Smooth muscle cell (in vitro differentiated cells): Measurements from ENCODE around the gene FLNA. TPM values are rescaled to one million over a fixed set of nuclear protein-coding genes. Genes with fewer than 3 reads are reported as not detected.

Experiments used
- DNase-seq: peaks from one replicate; lab custom pipeline; 2025; ENCODE audit not compliant: unreplicated experiment; lab: John Stamatoyannopoulos, UW
- H2AFZ ChIP-seq: fragments of 200-600 bp; sonication (generic); 2 replicates; pipeline ENCODE4 v1.6.0; 2016; ENCODE audit warnings: antibody characterized with exemption, low read depth, mild to moderate bottlenecking
- H3F3A ChIP-seq: fragments of 200-600 bp; sonication (generic); 2 replicates; pipeline ENCODE4 v1.6.0; 2017; ENCODE audit warnings: antibody characterized with exemption, low read depth
- H3K27ac ChIP-seq: fragments of 200-600 bp; sonication (generic); 2 replicates; pipeline ENCODE4 v1.5.1; 2016; ENCODE audit warnings: low read depth, mild to moderate bottlenecking
- H3K27me3 ChIP-seq: fragments of 200-600 bp; sonication (generic); 2 replicates; pipeline ENCODE4 v1.6.1; 2016; ENCODE audit warnings: low read depth, mild to moderate bottlenecking
- H3K36me3 ChIP-seq: fragments of 200-600 bp; sonication (generic); 2 replicates; pipeline ENCODE4 v1.5.1; 2016; ENCODE audit warnings: low read depth
- H3K4me1 ChIP-seq: fragments of 200-600 bp; sonication (generic); 2 replicates; pipeline ENCODE4 v1.5.1; 2016; ENCODE audit warnings: low read depth
- H3K4me2 ChIP-seq: fragments of 200-600 bp; sonication (generic); 2 replicates; pipeline ENCODE4 v1.6.0; 2016; ENCODE audit warnings: mild to moderate bottlenecking
- H3K4me3 ChIP-seq: fragments of 200-600 bp; sonication (generic); 2 replicates; pipeline ENCODE4 v1.5.1; 2016; ENCODE audit warnings: mild to moderate bottlenecking
- H3K79me2 ChIP-seq: fragments of 200-600 bp; sonication (generic); 2 replicates; pipeline ENCODE4 v1.6.0; 2016; ENCODE audit warnings: low read depth, mild to moderate bottlenecking
- H3K9ac ChIP-seq: fragments of 200-600 bp; sonication (generic); 2 replicates; pipeline ENCODE4 v1.6.0; 2016; ENCODE audit warnings: low read depth
- H3K9me3 ChIP-seq: fragments of 200-600 bp; sonication (generic); replicated peaks from 2 replicates; pipeline ENCODE4 v1.5.1; 2016; ENCODE audit warnings: low read depth
- H4K20me1 ChIP-seq: fragments of 200-600 bp; sonication (generic); 2 replicates; pipeline ENCODE4 v1.6.0; 2016; ENCODE audit warnings: low read depth
- WGBS: methylation state at CpG from one replicate; pipeline ENCODE4 v1.1.7; 2016; ENCODE audit warnings: low lambda C conversion rate; 5-methylcytosine and 5-hydroxymethylcytosine counted together
- polyA plus RNA-seq: library from polyadenylated mRNA; unstranded; fragments of >200 nt; fragmentation: Nextera tagmentation; extraction: Ambion mirVana; gene quantifications from 2 replicates; pipeline ENCODE4 v1.2.1, GENCODE V29; 2016
- total RNA-seq: library from RNA; depleted of rRNA; stranded (reverse); fragments of >200 nt; gene quantifications from 2 replicates; pipeline ENCODE4 v1.2.3, GENCODE V29; 2014
- TF ChIP-seq, protein P1 (sequence below): fragments of 200-600 bp; sonication (generic); IDR thresholded peaks from 2 replicates; pipeline ENCODE4 v1.5.1; 2017; ENCODE audit warnings: borderline replicate concordance, mild to moderate bottlenecking, antibody characterized with exemption; ENCODE audit not compliant: insufficient read depth, poor library complexity, severe bottlenecking

FLNA gene
- total and polyA plus RNA-seq, 2 experiments from 2014 or later, result 860 to 1,632 TPM

DNA sequence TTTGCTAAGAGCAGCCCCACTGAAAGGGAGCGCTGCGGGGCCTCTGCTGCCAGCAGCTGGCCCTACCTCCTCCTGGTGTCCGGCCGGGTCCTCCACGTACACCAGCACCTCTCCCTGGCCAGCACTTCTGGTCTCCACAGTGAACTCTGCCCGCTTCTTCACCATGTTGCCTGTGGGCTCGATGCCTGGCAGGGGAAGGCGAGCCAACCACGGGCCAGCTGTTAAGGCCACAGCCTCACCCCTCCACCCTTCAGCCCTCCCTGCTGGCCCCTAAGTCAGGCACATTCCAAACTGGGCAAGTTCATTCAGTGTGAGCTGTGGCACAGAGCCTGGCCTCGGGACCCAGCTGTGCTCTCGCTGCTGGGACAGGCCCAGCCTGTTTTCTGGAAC, 7.8 kb downstream of the FLNA start:
- Histone ChIP-seq H3K27ac (peak overlapping the region; percentile 99), H3K79me2 (peaks cover 58% of the 10 kb centered on the region), H3K9me3 (no peaks in the 10 kb centered on the region), H3K4me1 (no peaks in the 10 kb centered on the region), H3K27me3 (no peaks in the 10 kb centered on the region), H3K4me2 (peak overlapping the region; percentile 31), H3F3A (peaks cover 6% of the 10 kb centered on the region), H3K9ac (no peak overlapping the region), H3K36me3 (no peaks in the 10 kb centered on the region), H2AFZ (no peak overlapping the region), H3K4me3 (no peak overlapping the region), H4K20me1 (peaks cover 86% of the 10 kb centered on the region)
- WGBS, result 92% methylated on average over 11 of the region's 11 CpGs
- TF ChIP-seq, protein P1, sequence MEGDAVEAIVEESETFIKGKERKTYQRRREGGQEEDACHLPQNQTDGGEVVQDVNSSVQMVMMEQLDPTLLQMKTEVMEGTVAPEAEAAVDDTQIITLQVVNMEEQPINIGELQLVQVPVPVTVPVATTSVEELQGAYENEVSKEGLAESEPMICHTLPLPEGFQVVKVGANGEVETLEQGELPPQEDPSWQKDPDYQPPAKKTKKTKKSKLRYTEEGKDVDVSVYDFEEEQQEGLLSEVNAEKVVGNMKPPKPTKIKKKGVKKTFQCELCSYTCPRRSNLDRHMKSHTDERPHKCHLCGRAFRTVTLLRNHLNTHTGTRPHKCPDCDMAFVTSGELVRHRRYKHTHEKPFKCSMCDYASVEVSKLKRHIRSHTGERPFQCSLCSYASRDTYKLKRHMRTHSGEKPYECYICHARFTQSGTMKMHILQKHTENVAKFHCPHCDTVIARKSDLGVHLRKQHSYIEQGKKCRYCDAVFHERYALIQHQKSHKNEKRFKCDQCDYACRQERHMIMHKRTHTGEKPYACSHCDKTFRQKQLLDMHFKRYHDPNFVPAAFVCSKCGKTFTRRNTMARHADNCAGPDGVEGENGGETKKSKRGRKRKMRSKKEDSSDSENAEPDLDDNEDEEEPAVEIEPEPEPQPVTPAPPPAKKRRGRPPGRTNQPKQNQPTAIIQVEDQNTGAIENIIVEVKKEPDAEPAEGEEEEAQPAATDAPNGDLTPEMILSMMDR, result no peak
- DNase-seq, result no peak

GRCh38 chrX:154365997-154366665, 8.3 kb downstream of the FLNA start:
- Histone ChIP-seq H2AFZ (no peak overlapping the region), H3K4me2 (no peak overlapping the region), H3K27me3 (no peaks in the 10 kb centered on the region), H3K4me3 (no peak overlapping the region), H4K20me1 (peaks cover 92% of the 10 kb centered on the region), H3K9me3 (no peaks in the 10 kb centered on the region), H3K27ac (no peak overlapping the region), H3F3A (peaks cover 6% of the 10 kb centered on the region), H3K79me2 (peaks cover 58% of the 10 kb centered on the region), H3K4me1 (no peaks in the 10 kb centered on the region), H3K9ac (no peak overlapping the region), H3K36me3 (no peaks in the 10 kb centered on the region)
- no peak for DNase-seq
- 92% methylated on average over 24 of the region's 32 CpGs for WGBS
- TF ChIP-seq, protein P1, result no peak

- Histone ChIP-seq H3K4me3 (no peak overlapping the region), H3K79me2 (peaks cover 54% of the 10 kb centered on the region), H3K4me2 (no peak overlapping the region), H3K36me3 (no peaks in the 10 kb centered on the region), H3K9me3 (no peaks in the 10 kb centered on the region), H2AFZ (no peak overlapping the region), H3K4me1 (no peaks in the 10 kb centered on the region), H3K27me3 (no peaks in the 10 kb centered on the region), H4K20me1 (peaks cover 96% of the 10 kb centered on the region), H3K9ac (no peak overlapping the region), H3F3A (peaks cover 6% of the 10 kb centered on the region), H3K27ac (no peak overlapping the region)
- 94% methylated on average over 20 of the region's 20 CpGs for WGBS
- TF ChIP-seq, protein P1, result no peak
- no peak for DNase-seq
Observed at GRCh38 chrX:154365052-154365600, 9.3 kb downstream of the FLNA start.
